PC-9 (cell line): ENCODE measurements around the gene ITIH3.

Experiments used
- EZH2 ChIP-seq: fragments of 200-600 bp; sonication (generic); IDR thresholded peaks from 2 replicates; pipeline ENCODE4 v1.8.0; 2017; ENCODE audit warnings: antibody characterized with exemption, low read depth
- TF ChIP-seq, protein P1 (sequence below): fragments of 200-600 bp; sonication (generic); conservative IDR thresholded peaks from 2 replicates; pipeline ENCODE4 v1.6.1; 2017; ENCODE audit warnings: mixed run types, antibody characterized with exemption, mild to moderate bottlenecking, moderate library complexity

DNA sequence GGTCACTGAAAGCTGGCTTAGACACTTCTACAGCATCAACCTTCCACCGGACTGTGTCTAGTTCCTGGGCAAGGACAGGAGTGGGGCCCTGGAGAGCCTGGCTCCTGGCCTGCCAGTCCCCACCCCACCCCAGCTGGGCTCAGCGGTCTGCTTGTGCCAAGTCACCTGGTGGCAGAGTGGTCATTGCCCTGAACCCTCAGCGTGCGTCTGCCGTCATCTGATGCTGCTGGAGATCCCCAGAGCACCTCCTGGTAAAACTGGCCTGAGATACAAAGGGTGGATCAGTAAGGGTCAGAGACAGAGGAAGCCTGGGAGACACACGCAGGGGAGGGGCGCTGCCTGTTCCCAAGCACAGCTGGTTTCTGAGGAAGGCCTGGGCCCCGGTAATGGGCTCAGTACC is 19.2 kb downstream of the ITIH3 start:
- TF ChIP-seq, protein P1, sequence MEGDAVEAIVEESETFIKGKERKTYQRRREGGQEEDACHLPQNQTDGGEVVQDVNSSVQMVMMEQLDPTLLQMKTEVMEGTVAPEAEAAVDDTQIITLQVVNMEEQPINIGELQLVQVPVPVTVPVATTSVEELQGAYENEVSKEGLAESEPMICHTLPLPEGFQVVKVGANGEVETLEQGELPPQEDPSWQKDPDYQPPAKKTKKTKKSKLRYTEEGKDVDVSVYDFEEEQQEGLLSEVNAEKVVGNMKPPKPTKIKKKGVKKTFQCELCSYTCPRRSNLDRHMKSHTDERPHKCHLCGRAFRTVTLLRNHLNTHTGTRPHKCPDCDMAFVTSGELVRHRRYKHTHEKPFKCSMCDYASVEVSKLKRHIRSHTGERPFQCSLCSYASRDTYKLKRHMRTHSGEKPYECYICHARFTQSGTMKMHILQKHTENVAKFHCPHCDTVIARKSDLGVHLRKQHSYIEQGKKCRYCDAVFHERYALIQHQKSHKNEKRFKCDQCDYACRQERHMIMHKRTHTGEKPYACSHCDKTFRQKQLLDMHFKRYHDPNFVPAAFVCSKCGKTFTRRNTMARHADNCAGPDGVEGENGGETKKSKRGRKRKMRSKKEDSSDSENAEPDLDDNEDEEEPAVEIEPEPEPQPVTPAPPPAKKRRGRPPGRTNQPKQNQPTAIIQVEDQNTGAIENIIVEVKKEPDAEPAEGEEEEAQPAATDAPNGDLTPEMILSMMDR, result no peak
- no peak for TF ChIP-seq EZH2
